ENCODE measurements around the gene GRB7.

- TF ChIP-seq POLR2AphosphoS5 (IDR thresholded peaks at IDR 0.05; ENCODE audit: low read depth, low read length), result no peak
- no peak for TF ChIP-seq SIN3A (IDR thresholded peaks at IDR 0.05; ENCODE audit: borderline replicate concordance, insufficient read depth, low read length)
- no peak for TF ChIP-seq TAF1 (IDR thresholded peaks at IDR 0.05; ENCODE audit: borderline replicate concordance, insufficient read depth, low read length)
These were observed 41.0 kb upstream of the GRB7 start for GRCh38 chr17:39696731-39697130.

All from PFSK-1 (cell line).